Neural progenitor cell (in vitro differentiated cells): ENCODE data around the gene ELMO1.

ENCODE experiments used
- CTCF ChIP-seq: fragments of 200-600 bp; sonication (generic); IDR thresholded peaks from 2 replicates; pipeline ENCODE4 v1.5.1; 2017; ENCODE audit warnings: antibody characterized with exemption, mild to moderate bottlenecking
- EZH2phosphoT487 ChIP-seq: fragments of 200-600 bp; sonication (generic); IDR thresholded peaks from 2 replicates; pipeline ENCODE4 v1.6.1; 2017; ENCODE audit warnings: antibody characterized with exemption

GRCh38 chr7:37341033-37341630 lies 107.5 kb downstream of the ELMO1 start:
- TF ChIP-seq CTCF (no peak), EZH2phosphoT487 (no peak)
